OCI-LY1 (cell line): ENCODE results near the gene PLGRKT.

ENCODE experiments used
- CTCF ChIP-seq: fragments of 200-600 bp; sonication (generic), shearing (Covaris generic); IDR thresholded peaks from 2 replicates; pipeline ENCODE4 v1.5.1; 2017; ENCODE audit warnings: mild to moderate bottlenecking, antibody characterized with exemption, low read length, moderate library complexity, mixed read lengths
- EZH2 ChIP-seq: fragments of 200-600 bp; sonication (generic), shearing (Covaris generic); IDR thresholded peaks from 2 replicates; pipeline ENCODE4 v1.8.0; 2017; ENCODE audit warnings: borderline replicate concordance, mixed run types, mild to moderate bottlenecking, antibody characterized with exemption, low read length, moderate library complexity, mixed read lengths

GRCh38 chr9:5450359-5451091 lies 12.8 kb upstream of the PLGRKT start, which contains the start of gene CD274:
- TF ChIP-seq CTCF (peak; percentile 89), EZH2 (no peak)
